HFF-Myc (cell line): ENCODE measurements around the gene CCDC24.

Experiments used
- DNase-seq: peaks from one replicate; pipeline ENCODE4 v3.0.0-alpha.2; 2011; ENCODE audit warnings: low read depth; ENCODE audit errors: extremely low read depth
- H3K4me3 ChIP-seq: replicated peaks from 2 replicates; pipeline ENCODE4 v1.5.1; 2011; ENCODE audit warnings: low read depth, mild to moderate bottlenecking, control low read depth, low read length
- CTCF ChIP-seq: IDR thresholded peaks from 2 replicates; pipeline ENCODE4 v1.5.1; 2012; ENCODE audit warnings: mild to moderate bottlenecking, low read depth, low read length, control low read depth; ENCODE audit errors: missing control alignments

The CCDC24 gene

GRCh38 chr1:44045064-44045463 lies 53.7 kb downstream of the CCDC24 start:
- TF ChIP-seq CTCF: no peak
- no peak for DNase-seq
- H3K4me3 ChIP-seq: no peak overlapping the region
